ENCODE data around the gene SASS6. TPM values are rescaled to one million over a fixed set of nuclear protein-coding genes. Genes with fewer than 3 reads are reported as not detected.
A peak's percentile ranks its signal among the peaks of the same experiment; 100 is the strongest.
"Not testable (repeated sequence)": the region's sequence is repeated elsewhere in the genome, so short reads cannot be mapped to it uniquely, and the experiment has no call there.

Gene SASS6
- total and polyA plus RNA-seq, 4 experiments from 2014 or later: 1.5 to 5.8 (median 4.0) TPM

DNA sequence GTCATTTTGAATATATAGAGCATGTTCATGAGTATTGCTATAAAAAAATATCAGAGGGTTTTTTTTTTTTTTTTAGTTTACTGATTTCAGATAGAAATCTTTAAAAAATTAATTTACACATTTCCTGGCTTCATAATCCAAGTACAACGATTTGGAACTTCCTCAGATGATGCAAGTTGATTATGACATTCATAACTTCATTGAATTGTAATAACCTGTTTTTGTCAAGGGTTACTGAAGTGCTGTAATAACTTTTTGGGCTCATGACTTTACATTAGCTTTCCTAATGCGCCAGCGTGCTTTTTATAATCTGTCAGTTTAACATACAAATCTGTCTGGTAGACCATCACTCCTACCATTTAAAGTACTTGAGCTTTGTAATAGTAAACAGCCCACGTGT is 81.3 kb downstream of the SASS6 start:
- Mint-ChIP-seq H3K4me1 (peaks cover 41 to 64% (median 54%) of the 10 kb centered on the region in 4 donors), H3K27me3 (no peaks in the 10 kb centered on the region), H3K4me3 (peak overlapping the region in 1 of 8 donors; percentile 18), H3K36me3 (peaks cover 20 to 40% of the 10 kb centered on the region in 2 donors), H3K9me3 (no peaks in the 10 kb centered on the region), H3K27ac (peak overlapping the region in 2 of 7 donors; percentile 35 to 57)
- intact Hi-C loops (cut with micrococcal nuclease): no loop called here
- ChIA-PET POLR2A (ENCODE audit: partially characterized antibody) (interaction anchor here (0.7 to 2.1 kb wide), 2 partner anchors 13 to 100 kb away, joined by 3 to 7 read pairs; a partner anchor contains a TSS), CTCF (ENCODE audit: partially characterized antibody) (no interaction called here)
- H3K36me3 ChIP-seq (ENCODE audit: insufficient read depth, low read length): peaks cover 9% of the 10 kb centered on the region
- no peak for DNase-seq
- no peaks in the 10 kb centered on the region for H3K27me3 ChIP-seq (ENCODE audit: insufficient read depth, low read length)
- no peak overlapping the region for H3K27ac ChIP-seq (ENCODE audit: low read depth, low read length)
- H3K4me3 ChIP-seq (ENCODE audit: low read length in 2 of 2): no peak overlapping the region
- H3K9me3 ChIP-seq (ENCODE audit: control insufficient read depth in 1 of 2, low read length in 2 of 2): no peaks in the 10 kb centered on the region
- H3K4me1 ChIP-seq (ENCODE audit: insufficient read depth, low read length): peaks cover 37% of the 10 kb centered on the region

DNA sequence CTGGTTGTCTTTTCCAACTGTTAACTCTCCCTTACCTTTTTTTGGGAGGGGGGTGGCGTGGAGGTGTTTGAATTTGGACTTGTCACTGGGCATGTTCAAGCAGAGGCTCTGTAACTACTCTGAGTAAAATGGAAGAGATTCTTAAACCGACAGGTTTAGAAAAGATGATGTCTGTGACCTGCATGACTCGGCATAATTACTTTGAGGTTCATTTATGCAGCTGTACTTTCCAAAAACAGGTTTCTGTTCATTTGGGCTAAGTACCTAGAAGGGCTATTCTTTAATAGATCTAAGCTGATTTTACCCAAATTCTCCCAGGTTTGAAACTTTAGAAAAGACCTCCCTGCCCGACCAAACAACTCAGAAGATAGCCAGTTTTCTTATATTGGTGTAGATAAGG is 82.6 kb downstream of the SASS6 start:
- peaks cover 50% of the 10 kb centered on the region for H3K4me1 ChIP-seq (ENCODE audit: insufficient read depth, low read length)
- H3K27me3 ChIP-seq (ENCODE audit: insufficient read depth, low read length): no peaks in the 10 kb centered on the region
- peaks cover 16 to 33% of the 10 kb centered on the region in 2 donors for H3K36me3 Mint-ChIP-seq
- peaks cover 45 to 69% (median 60%) of the 10 kb centered on the region in 4 donors for H3K4me1 Mint-ChIP-seq
- no peaks in the 10 kb centered on the region for H3K27me3 Mint-ChIP-seq
- H3K36me3 ChIP-seq (ENCODE audit: insufficient read depth, low read length): peaks cover 8% of the 10 kb centered on the region
- no peaks in the 10 kb centered on the region for H3K9me3 Mint-ChIP-seq
- DNase-seq: no peak
- intact Hi-C loops (cut with micrococcal nuclease): no loop called here
- no peaks in the 10 kb centered on the region for H3K9me3 ChIP-seq (ENCODE audit: control insufficient read depth in 1 of 2, low read length in 2 of 2)
- ChIA-PET POLR2A (ENCODE audit: partially characterized antibody) (interaction anchor here (1.2 to 2.1 kb wide), 2 partner anchors 12 to 13 kb away, joined by 6 to 7 read pairs; a partner anchor contains a TSS), CTCF (ENCODE audit: partially characterized antibody) (interaction anchor here (0.6 kb wide), 1 partner anchor 21 kb away, joined by 4 read pairs; no protein-coding TSS in a partner anchor)
- peak overlapping the region in 3 of 7 donors; percentile 4 to 55 (median 21) for H3K27ac Mint-ChIP-seq
- no peak overlapping the region for H3K27ac ChIP-seq (ENCODE audit: low read depth, low read length)
- H3K4me3 Mint-ChIP-seq: peak overlapping the region in 1 of 8 donors; percentile 35
- no peak overlapping the region for H3K4me3 ChIP-seq (ENCODE audit: low read length in 2 of 2)

DNA sequence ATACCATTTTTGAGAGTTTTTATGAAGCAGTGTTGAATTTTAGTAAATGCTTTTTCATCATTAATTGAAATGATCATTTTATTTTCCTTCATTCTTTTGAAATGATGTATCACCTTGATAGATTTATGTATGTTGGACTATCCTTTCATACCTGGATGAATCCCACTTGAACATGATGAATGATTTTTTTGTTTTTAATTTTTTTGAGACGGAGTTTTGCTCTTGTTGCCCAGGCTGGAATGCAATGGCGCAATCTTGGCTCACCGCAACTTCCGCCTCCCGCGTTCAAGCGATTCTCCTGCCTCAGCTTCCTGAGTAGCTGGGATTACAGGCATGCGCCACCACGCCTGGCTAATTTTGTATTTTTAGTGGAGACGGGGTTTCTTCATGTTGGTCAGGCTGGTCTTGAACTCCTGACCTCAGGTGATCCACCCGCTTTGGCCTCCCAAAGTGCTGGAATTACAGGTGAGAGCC is 85.5 kb downstream of the SASS6 start:
- H3K27ac ChIP-seq (ENCODE audit: low read depth, low read length): peak overlapping the region; percentile 32
- H3K9me3 ChIP-seq (ENCODE audit: control insufficient read depth in 1 of 2, low read length in 2 of 2); H3K4me3 ChIP-seq (ENCODE audit: low read length in 2 of 2); intact Hi-C loops (cut with micrococcal nuclease); H3K27me3 Mint-ChIP-seq; H3K36me3 ChIP-seq (ENCODE audit: insufficient read depth, low read length); CTCF ChIA-PET (ENCODE audit: partially characterized antibody); DNase-seq; H3K27me3 ChIP-seq (ENCODE audit: insufficient read depth, low read length); H3K9me3 Mint-ChIP-seq: not testable (repeated sequence)
- H3K4me1 ChIP-seq (ENCODE audit: insufficient read depth, low read length): peaks cover 76% of the 10 kb centered on the region
- Mint-ChIP-seq H3K27ac (peak overlapping the region; percentile 59 to 95 (median 76)), H3K4me1 (peaks cover 55 to 88% (median 75%) of the 10 kb centered on the region in 4 donors), H3K4me3 (peak overlapping the region in 7 of 8 donors; percentile 0 to 79 (median 74)), H3K36me3 (peaks cover 19 to 34% of the 10 kb centered on the region in 2 donors)
- POLR2A ChIA-PET (ENCODE audit: partially characterized antibody): interaction anchor here (0.6 to 1.0 kb wide), 2 partner anchors 9 to 339 kb away, joined by 3 read pairs; a partner anchor contains a TSS

DNA sequence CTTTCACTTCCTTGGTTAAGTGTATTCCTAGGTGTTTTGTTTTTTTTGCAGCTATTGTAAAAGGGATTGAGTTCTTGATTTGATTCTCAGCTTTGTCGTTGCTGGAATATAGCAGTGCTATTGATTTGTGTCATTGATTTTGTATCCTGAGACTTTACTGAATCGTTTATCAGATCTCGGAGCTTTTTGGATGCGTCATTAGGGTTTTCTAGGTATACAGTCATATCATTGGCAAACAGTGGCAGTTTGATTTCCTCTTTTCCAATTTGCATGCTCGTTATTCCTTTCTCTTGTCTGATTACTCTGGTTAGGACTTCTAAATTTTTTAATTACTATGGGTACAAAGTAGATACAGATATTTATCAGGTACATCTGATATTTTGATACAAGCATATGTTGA is 87.5 kb downstream of the SASS6 start:
- Mint-ChIP-seq H3K27ac (peak overlapping the region in 2 of 7 donors; percentile 1 to 78), H3K36me3 (peaks cover 14 to 22% of the 10 kb centered on the region in 2 donors), H3K9me3 (no peaks in the 10 kb centered on the region), H3K27me3 (no peaks in the 10 kb centered on the region), H3K4me3 (peak overlapping the region in 6 of 8 donors; percentile 8 to 59 (median 45)), H3K4me1 (peaks cover 59 to 97% (median 79%) of the 10 kb centered on the region in 4 donors)
- Histone ChIP-seq H3K27me3 (ENCODE audit: insufficient read depth, low read length) (no peaks in the 10 kb centered on the region), H3K27ac (ENCODE audit: low read depth, low read length) (no peak overlapping the region), H3K4me3 (ENCODE audit: low read length in 2 of 2) (no peak overlapping the region), H3K36me3 (ENCODE audit: insufficient read depth, low read length) (no peaks in the 10 kb centered on the region), H3K9me3 (ENCODE audit: control insufficient read depth in 1 of 2, low read length in 2 of 2) (no peaks in the 10 kb centered on the region), H3K4me1 (ENCODE audit: insufficient read depth, low read length) (peaks cover 95% of the 10 kb centered on the region)
- no peak for DNase-seq
- intact Hi-C loops (cut with micrococcal nuclease): no loop called here
- ChIA-PET CTCF (ENCODE audit: partially characterized antibody) (no interaction called here), POLR2A (ENCODE audit: partially characterized antibody) (no interaction called here)

DNA sequence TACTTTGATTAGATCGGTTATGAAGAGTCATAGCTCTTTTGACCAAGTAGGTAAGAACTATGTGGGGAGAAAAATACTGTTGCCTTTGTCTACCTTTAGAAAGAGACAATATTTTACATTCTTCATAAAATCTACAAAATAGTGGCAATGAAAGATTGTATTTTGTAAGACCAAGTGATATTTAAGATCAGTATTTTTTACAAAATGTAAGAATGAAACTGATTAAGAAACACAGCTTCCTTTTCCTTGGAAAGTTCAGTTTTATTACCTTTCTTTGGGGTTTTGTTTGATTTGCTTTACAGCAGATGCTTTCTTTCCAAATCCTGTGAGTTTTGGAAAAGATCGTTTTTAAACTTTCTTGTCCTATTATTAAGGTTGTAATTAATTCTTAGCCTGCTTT is 93.1 kb downstream of the SASS6 start:
- peak overlapping the region; percentile 91 to 100 (median 97) for H3K4me3 Mint-ChIP-seq
- no peak for DNase-seq
- peaks cover 0 to 2% (median 0%) of the 10 kb centered on the region in 8 donors for H3K9me3 Mint-ChIP-seq
- no peaks in the 10 kb centered on the region for H3K27me3 ChIP-seq (ENCODE audit: insufficient read depth, low read length)
- peak overlapping the region in 1 of 2 donors; percentile 75 for H3K4me3 ChIP-seq (ENCODE audit: low read length in 2 of 2)
- H3K36me3 Mint-ChIP-seq: peaks cover 10 to 19% of the 10 kb centered on the region in 2 donors
- no peaks in the 10 kb centered on the region for H3K9me3 ChIP-seq (ENCODE audit: control insufficient read depth in 1 of 2, low read length in 2 of 2)
- H3K27ac ChIP-seq (ENCODE audit: low read depth, low read length): peak overlapping the region; percentile 99
- H3K4me1 ChIP-seq (ENCODE audit: insufficient read depth, low read length): peaks cover 62% of the 10 kb centered on the region
- peak overlapping the region; percentile 95 to 100 (median 99) for H3K27ac Mint-ChIP-seq
- intact Hi-C loops (cut with micrococcal nuclease): loop anchor here (2.0 to 10.0 kb wide), 7 partner anchors 189 to 1225 kb away; partner anchors contain the start of genes AGL, CDC14A, DBT and RTCA
- H3K4me1 Mint-ChIP-seq: peaks cover 42 to 81% (median 58%) of the 10 kb centered on the region in 4 donors
- H3K36me3 ChIP-seq (ENCODE audit: insufficient read depth, low read length): no peaks in the 10 kb centered on the region
- H3K27me3 Mint-ChIP-seq: no peaks in the 10 kb centered on the region
- CTCF ChIA-PET (ENCODE audit: partially characterized antibody): no interaction called here
- POLR2A ChIA-PET (ENCODE audit: partially characterized antibody): interaction anchor here (0.6 to 3.7 kb wide), 7 partner anchors 10 to 312 kb away, joined by 3 to 41 read pairs (median 5); partner anchors contain the start of genes AGL, CDC14A, SASS6 and SLC35A3

DNA sequence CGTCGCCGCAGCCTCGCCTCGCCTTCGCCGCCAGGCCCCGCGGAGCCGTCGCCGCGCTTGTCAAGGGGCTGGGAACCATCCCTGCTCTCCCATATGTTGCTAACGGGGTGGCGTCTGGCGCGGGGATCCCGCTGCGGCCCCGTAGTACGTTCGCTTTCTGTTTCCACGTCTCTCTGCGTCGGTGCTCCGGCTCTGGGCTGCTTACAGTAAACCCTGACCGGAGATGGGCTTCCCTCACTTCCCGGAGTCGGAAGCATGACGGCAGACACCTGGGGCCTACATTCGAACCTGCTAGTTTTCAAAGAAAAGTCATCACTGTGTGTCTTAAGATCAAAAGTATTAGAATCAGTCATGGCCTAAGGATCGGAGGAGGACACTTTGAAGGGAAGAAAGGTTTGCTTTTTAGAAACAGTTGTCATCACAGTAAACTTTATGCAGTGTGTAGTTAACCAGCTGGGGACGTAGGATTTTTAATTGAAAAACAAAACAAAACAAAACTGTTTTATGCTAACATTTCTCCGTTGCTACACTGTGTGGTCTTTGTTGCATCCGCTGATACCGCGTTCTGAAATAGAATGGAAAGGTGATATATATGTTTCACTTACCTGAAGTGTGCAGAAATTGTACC is 94.0 kb downstream of the SASS6 start:
- H3K4me3 Mint-ChIP-seq: peak overlapping the region; percentile 91 to 100 (median 97)
- H3K36me3 Mint-ChIP-seq: peaks cover 3 to 14% of the 10 kb centered on the region in 2 donors
- peak overlapping the region; percentile 19 to 75 for H3K4me3 ChIP-seq (ENCODE audit: low read length in 2 of 2)
- H3K27me3 Mint-ChIP-seq: no peaks in the 10 kb centered on the region
- no peaks in the 10 kb centered on the region for H3K27me3 ChIP-seq (ENCODE audit: insufficient read depth, low read length)
- H3K36me3 ChIP-seq (ENCODE audit: insufficient read depth, low read length): no peaks in the 10 kb centered on the region
- ChIA-PET CTCF (ENCODE audit: partially characterized antibody) (interaction anchor here (1.0 to 1.5 kb wide), 2 partner anchors 69 to 417 kb away, joined by 3 to 8 read pairs; partner anchors contain the start of gene SLC35A3), POLR2A (ENCODE audit: partially characterized antibody) (interaction anchor here (0.6 to 3.7 kb wide), 16 partner anchors 8 to 385 kb away, joined by 3 to 41 read pairs (median 4); partner anchors contain the start of genes AGL, CDC14A, RTCA and SASS6)
- H3K4me1 Mint-ChIP-seq: peaks cover 37 to 73% (median 52%) of the 10 kb centered on the region in 4 donors
- H3K27ac Mint-ChIP-seq: peak overlapping the region; percentile 95 to 100 (median 99)
- H3K27ac ChIP-seq (ENCODE audit: low read depth, low read length): peak overlapping the region; percentile 99
- DNase-seq: peak; percentile 80 to 91 (median 84)
- H3K4me1 ChIP-seq (ENCODE audit: insufficient read depth, low read length): peaks cover 55% of the 10 kb centered on the region
- intact Hi-C loops (cut with micrococcal nuclease): loop anchor here (1.0 to 10.0 kb wide), 10 partner anchors 8 to 1226 kb away; partner anchors contain the start of genes AGL, CDC14A, DBT and RTCA
- peaks cover 0 to 2% (median 0%) of the 10 kb centered on the region in 8 donors for H3K9me3 Mint-ChIP-seq
- no peaks in the 10 kb centered on the region for H3K9me3 ChIP-seq (ENCODE audit: control insufficient read depth in 1 of 2, low read length in 2 of 2)
